HG03565 (cell line): ENCODE measurements around the gene SPATA31C2.
"Not testable (repeated sequence)": the region's sequence is repeated elsewhere in the genome, so short reads cannot be mapped to it uniquely, and the experiment has no call there.

Source experiments
- ATAC-seq: cut with Tn5 transposase; IDR thresholded peaks from one replicate; pipeline ENCODE4 v1.9.1; 2021; ENCODE audit warnings: mild to moderate bottlenecking, moderate library complexity; ENCODE audit not compliant: unreplicated experiment

Gene SPATA31C2

DNA sequence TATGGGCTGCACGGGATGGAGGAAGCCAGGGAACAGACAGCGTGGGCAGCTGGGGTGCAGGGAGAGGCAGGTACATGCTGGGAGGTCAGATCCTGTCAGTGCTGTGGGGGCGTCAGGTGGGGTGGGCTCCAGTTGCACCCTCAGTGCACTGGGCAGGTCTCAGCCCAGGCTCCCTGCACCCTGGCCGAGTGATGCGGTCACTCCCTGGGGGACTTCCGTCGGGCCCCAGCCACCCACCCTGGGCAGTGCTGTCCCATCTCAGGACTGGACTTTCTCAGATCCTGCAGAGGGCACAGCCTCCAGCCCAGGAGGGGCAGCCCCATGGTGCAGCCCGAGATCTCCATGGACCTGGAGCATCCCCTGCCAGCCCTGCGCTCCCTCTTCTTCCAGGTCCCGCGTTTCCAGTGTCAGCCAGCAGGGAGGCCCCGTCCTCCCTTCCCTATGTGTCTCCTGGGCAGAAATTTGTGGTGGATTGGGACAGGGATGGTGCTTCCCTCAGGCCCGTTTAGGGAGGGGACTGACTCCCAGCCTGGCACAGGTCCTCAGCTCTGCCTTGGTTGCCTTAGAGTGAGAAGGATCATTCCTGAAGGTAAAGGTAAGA, 10.5 kb downstream of the SPATA31C2 start:
- ATAC-seq: not testable (repeated sequence)

DNA sequence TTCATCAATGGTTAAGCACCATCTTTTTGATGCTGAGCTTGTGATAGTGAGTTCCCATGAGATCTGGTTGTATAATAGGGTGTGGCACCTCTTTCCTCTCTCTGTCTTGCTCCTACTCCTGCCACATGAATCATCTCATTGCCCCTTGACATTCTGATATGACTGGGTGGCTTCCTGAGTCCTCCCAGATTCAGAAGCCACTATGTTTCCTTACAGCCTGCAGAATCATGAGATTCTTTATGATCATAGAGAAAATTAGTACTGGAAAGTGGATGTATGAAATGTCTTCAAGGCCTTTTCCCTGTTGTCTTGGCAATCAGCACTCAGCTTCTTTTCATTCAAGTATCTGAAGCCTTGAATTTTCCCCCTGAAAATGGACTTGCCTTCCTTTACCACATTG, 14.9 kb downstream of the SPATA31C2 start:
- not testable (repeated sequence) for ATAC-seq

DNA sequence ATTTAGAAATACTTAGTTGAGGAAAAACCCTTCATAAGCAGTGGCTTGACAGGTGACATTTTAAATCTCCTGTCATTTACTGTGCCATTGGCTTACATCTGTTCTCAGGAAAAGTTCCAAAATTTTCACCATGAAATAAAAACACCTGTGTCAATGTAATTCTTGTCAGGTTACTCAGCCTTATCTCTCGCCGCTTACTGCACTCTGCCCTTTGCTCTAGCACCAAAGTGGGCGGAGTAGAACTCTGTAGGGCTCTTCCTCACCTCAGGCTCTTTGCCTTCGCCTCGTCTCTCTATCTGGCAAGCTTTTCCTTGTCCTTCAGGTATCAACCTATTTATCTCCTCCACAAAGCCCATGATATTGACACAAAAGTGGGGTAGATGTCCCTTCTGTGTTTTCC, 20.2 kb downstream of the SPATA31C2 start:
- not testable (repeated sequence) for ATAC-seq

DNA sequence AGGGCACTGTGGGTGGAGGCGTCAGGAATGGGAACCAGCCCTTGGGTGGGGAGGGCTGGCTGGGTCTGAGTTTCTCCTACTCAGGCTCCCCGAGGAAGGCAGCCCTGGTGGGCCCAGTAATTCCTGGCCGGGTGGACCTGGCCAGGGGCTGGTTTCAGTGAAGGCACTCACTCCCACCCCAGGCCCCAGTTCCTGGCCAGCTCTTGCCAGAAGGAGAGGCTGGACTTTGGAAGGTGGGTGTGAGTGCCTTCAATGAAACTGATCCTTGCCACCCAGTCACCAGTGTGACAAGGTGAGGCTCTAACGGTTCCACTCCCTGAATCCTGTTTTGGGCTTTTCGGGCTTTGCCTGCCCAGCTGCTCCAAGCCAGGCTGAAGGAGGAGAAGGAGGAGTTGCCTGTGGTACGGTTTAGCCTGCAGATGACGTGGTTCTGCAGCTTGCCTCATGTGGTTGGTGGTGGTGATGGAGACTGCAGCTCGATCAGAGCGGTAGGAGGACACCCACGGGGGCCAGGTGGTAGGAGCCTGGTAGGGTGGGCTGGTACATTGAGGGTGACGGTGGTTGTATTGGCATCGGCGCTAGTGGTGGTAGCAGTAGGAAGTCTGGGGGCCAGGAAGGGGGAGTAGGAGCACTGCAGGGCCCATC, 23.2 kb downstream of the SPATA31C2 start:
- ATAC-seq: not testable (repeated sequence)

DNA sequence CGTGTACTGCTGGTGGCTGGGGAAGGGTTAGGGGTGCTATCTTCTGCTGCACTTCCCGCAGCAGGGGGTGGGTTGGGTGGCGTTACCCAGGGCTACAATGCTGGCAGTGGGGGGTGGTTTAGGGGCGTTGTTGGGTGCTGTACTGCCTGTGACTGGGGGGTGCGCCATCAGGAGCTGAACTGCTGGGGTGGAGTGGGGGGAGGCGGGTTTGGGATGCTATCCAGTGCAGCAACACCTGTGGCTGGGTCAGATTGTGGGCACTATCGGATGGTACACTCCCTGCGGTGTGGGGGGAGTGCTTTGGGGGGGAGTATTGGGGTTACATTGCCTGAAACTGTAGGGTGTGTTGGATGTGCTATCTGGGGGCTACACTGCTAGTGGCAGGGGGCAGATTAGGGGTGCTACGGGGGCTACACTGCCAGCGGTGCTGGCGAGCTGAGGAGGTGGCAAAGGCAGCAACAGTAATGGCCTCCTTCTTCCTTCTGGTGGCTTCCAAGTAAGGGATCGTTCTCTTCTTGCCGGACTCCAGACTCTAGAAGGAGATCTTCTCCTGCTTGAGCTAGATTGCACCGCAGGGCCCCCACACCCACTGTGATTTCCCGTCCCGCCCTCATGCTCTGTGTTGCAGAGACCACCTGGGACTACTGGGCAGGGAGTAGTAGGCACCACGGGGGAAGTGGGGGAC, 23.9 kb downstream of the SPATA31C2 start:
- not testable (repeated sequence) for ATAC-seq

DNA sequence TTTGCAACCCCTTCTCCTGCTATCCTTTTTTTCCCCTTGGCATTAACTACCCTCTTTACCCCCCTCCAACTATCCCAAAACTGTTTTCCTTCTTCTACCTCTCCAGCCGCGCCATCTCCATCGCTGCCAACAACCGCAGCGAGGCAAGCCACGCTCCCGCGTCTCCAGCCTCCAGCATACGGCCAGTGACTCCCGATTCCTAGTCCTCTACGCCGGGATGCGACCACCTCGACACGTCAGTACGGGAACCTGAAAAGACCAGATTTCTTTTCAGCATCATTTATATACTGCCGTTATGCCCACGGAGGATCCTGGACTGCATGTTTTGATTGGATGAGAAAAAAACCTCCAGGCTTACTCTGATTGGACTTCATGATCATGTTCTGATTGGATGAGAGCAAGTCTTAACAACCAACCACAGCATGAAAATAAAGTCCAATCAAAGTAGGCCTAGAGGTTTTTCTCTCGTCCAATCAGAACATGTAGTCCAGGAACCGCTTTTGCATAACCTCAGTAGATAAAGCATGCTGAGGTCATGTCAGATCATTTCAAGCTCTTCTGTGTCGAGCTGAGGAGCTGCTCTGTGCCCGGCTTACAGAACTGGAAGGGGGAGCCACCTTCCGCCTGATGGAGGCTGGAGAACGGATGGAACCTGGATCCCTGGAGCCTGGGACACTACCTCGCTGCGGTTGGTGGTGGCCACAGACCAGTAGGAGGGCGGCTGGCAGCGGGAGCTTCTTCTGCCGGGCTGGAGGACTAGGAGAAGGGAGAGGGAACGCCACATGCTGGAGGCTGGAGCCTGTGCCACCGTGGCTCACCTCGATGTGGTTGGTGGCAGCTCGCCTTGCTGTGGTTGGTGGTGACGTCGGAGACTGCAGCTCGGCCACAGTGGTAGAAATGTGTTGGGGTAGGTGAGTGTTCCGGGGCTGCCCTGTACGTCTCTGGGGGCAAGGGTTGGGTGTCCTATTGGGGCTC, 24.8 kb downstream of the SPATA31C2 start:
- not testable (repeated sequence) for ATAC-seq

DNA sequence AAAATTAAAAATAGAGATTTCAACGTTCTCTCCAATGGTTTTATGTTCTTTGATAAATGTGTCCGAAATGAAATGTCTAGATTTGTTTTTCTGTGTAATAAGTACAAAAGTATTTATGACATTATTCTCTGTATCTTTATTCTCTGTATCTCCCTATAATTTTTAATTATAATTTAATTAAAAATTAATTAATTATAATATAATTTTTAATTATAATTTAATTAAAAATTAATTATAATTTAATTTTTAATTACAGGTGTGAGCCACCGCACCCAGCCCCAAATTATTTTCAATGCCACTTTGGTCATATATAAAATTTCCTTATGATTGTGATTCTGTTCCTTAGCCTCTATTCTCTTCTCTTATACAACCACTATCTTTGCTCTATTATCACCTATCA, 28.2 kb downstream of the SPATA31C2 start:
- no peak for ATAC-seq

DNA sequence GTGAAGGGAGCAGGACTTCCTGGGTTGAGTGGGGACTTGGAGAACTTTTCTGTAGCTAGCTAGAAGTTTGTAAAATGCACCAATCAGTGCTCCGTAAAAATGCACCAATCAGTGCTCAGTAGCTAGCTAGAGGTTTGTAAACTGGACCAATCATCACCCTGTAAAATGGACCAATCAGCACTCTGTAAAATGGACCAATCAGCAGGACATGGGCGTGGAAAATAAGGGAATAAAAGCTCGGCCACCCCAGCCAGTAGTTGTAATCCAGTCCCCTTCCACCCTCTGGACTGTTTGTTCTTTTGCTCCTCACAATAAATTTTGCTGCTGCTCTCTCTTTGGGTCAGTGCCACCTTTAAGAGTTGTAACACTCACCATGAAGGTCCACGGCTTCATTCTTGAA, 29.5 kb downstream of the SPATA31C2 start:
- no peak for ATAC-seq

DNA sequence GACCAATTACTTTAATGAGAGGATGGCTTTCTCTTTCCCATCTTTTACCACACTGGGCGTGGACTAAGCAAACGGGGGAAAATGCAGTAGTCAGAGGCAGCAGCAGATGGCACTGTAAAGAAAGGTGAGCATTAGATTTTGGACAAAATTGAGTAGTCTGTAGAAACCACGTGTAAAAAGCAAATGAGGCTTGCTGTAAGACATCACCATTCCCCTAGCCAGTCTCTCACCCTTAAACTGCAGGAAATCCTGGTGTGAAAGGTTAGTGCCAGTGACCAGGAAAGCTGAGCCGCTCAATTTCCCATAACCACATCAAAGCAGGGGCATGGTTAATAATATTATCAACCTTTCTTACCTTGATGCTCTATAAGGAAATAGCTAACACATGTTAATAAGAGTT, 31.8 kb downstream of the SPATA31C2 start:
- no peak for ATAC-seq

DNA sequence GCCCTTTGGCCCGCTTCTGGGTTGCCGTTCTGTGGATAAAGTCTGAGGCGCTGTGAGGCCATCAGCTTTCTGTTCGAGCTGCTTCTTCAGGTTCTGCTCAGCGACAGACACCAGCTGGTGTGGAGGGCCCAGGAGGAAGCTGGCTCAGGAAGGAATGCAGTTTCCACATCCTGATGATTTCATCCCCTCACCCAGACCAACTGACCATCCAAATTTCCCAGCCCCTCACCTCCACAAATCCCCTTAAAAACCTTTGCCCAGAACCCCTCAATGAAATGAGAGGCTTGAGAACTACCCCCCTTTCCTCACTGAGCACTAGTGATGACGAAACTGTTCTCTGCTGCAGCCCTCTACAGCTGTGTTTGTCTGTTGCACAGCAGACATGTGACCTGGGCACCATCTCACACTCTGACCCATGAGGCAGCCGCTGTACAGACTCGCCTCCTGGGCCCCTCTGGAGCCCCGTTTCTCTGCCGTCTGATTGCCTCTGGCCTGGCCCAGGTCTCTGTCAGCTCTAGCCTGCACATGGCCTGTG, 45.4 kb downstream of the SPATA31C2 start:
- no peak for ATAC-seq

DNA sequence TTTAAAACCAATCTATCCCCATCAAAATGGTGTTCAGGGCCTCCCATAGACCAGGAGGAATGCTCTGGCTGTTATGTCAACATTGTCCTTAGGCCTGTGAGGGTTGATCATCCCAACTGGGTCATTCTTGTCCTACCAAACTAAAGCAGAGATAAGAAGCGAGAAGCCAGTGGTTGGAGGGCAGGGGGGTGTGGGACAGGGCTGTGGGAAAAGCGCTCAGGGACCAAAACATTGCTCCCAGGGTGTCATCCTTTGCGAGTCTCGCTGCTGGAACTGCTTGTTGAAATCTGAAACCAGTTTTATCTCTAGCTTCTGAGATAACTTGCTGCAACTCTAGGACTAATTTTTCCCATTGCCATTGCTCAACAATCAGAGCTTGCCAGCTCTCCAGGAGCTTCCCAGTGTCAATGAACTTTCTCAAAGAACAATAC, 48.1 kb downstream of the SPATA31C2 start:
- no peak for ATAC-seq

DNA sequence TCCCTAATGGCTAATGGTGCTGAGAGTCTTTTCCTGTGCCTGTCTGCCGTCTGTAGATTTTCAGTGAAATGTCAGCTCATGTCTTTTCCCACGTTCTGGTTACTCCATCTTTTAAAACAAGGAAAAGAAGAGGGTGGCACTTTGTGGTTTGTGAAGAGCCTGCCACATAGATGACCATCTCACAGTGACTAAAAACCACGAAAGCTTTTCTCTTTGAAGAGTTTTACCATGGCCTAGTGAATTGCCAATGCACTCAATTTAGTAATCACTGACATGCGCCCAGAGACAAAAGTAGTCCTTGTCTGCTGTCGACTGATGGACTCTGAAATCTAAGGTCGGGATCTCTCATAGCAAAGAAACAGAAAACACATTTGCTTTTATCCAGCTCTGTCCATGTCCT, 50.4 kb downstream of the SPATA31C2 start:
- ATAC-seq: no peak

DNA sequence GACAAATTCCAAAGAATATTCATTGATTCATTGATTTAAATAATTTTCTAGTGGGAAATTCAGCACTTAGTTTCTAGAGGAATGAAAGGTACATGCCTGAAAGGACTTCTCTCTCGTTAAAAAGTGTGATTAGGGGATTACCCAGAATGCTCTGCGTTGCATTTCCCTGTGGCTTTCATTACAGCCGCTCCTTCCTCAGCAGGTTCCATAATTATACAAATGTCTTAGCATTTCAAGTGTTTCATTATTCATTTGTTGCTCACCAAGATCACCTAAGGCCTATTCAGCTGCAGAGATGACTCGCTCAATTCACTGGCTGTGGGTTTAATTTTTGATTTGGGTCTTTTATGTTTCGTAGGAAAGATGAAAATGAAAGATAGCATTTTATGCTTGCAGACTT, 52.8 kb downstream of the SPATA31C2 start:
- no peak for ATAC-seq

DNA sequence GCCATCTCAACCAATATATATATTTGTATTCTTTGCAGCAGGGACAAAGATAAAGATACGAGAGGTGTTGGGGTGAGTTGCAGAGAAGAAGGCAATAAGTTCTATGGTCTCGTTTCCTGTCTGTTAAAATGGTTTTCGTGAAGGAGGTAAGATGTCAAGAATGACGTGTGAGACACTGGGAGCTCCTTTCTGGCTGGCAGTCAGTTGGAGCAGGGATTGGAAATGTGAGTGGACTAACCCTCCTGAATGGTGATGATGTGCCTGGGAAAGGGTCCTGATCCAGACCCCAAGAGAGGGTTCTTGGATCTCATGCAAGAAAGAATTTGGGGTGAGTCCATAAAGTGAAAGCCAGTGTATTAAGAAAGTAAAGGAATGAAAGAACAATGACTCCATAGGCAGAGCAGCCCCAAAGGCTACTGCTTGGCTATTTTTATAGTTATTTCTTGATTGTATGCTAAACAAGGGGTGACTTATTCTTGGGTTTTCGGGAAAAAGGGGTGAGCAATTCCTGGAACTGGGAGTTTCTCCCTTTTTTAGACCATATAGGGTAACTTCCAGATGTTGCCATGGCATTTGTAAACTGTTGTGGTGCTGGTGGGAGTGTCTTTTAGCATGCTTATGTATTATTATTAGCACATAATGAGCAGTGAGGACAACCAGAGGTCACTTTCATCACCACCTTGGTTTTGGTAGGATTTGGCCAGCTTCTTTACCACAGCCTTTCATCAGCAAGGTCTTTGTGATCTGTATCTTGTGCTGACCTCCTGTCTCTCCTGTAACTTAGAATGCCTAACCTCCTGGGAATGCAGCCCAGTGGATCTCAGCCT, 53.7 kb downstream of the SPATA31C2 start:
- ATAC-seq: no peak
